CD4-positive, alpha-beta T cell treated with Interleukin-4 for 4 hours (primary cell): ENCODE results near the gene EPB41L3.

Source experiments
- DNase-seq: peaks from one replicate; pipeline ENCODE4 v3.0.0-alpha.2; 2020

The EPB41L3 gene

DNA sequence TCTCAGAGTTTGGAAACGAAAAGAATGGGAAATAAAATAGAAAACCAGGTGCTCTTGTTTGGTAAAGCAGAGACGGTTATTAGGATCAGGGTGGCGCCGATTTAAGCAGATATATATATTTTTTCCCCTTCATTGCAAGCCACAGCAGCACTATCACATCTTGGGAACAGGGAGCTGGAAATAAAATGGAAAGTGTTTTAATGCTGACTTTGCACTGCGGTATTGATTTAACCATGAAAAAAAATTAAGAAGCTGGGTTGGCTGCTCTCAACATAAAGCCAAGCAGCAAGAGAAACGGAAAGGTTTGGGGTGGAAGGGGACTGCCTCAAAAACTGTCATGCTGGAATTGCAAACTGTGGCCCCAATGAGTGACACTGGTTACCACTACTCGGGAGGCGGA, 145.5 kb downstream of the EPB41L3 start:
- DNase-seq, result no peak

DNA sequence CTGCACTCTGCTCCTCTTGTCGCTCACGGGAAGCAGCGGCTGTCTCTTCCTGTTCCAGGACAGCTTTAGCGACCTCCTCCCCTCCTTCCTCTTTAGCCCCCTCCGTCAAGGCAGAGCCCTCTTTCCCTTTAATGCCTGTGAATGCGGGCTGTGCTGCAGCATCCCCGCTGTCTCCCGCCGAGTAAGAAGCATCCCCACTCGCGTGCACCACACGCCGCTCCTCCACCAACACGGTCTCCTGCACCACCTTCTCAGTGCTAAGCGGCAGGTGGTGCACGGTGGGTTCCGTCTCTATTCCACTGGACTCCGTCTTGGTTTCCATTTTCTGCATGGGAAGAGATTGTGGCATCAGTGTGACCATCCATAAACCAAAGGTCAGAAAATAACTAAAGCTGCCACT, 146.7 kb downstream of the EPB41L3 start:
- DNase-seq, result no peak

DNA sequence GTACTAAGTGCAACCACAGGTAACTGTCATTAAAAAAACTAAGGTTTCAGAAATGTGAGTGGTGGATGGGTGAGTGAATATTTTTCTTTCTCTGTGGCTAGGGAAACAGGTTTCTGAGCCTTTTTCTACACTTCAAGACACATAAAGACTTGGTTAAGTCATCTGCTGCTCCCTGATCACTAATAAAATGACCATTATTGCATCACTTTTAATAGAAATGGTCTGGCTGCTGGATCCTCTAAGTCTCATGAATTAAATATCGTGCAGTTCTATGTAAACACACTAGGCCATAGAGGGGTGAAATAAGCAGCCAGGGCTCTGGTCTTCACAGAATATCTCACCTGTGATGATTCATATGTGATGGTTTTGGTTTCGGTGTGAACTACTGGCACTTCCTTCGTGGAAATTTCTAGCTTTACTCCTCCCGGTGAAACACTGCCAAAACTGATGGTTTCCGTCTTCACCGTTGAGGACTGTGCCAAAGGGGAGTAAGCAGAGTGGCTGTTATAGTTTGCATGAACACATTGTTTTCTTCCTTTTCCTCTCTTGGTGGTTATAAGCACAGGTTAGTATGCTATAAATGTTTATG, 147.8 kb downstream of the EPB41L3 start:
- DNase-seq, result no peak

- no peak for DNase-seq
Observed at GRCh38 chr18:5393779-5394178, 150.0 kb downstream of the EPB41L3 start.

GRCh38 chr18:5391409-5391808, 152.4 kb downstream of the EPB41L3 start:
- DNase-seq, result no peak

GRCh38 chr18:5389356-5389755, 154.4 kb downstream of the EPB41L3 start:
- no peak for DNase-seq

- no peak for DNase-seq
Observed at GRCh38 chr18:5388896-5389295, 154.9 kb downstream of the EPB41L3 start.

DNA sequence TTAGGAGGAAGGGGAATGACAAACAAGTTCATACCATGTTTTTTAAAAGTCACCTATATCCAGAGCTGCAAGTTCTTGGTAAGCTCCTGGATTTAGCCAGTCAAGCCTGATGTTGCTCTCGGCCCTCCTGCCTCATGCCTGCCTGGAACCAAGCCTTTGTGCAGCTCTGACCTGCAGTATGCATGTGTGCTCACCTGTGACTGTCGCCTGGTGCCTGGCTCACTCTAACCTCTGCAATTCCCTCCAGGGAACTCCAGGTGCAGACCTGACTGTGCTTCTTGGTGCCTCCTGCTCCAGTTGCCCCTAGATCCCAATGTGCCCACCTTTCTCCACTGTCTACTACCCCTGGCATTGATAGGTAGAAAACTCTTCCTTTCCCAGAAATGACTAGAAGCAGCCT, 163.2 kb downstream of the EPB41L3 start:
- no peak for DNase-seq

DNA sequence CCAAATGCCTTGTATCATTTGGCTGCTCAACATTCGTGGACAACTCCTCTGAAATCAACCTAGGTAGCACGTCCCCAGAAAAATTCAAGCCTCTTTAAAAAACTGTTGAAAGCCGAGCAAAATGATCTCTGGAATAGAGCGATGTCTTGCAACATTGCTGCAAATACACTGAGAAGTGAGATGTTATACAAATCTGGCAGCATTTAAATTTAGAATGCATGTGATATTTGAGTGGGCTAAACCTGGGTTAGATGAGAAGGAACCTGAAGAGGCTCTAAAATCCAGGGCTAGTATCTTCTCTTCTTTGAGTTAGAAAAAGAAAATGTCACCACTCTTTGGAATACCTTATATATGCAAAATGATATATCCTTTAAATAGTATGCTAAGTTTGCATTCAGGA, 166.8 kb downstream of the EPB41L3 start:
- DNase-seq, result no peak

- DNase-seq, result no peak
Observed at GRCh38 chr18:5370332-5370731, 173.5 kb downstream of the EPB41L3 start.

DNA sequence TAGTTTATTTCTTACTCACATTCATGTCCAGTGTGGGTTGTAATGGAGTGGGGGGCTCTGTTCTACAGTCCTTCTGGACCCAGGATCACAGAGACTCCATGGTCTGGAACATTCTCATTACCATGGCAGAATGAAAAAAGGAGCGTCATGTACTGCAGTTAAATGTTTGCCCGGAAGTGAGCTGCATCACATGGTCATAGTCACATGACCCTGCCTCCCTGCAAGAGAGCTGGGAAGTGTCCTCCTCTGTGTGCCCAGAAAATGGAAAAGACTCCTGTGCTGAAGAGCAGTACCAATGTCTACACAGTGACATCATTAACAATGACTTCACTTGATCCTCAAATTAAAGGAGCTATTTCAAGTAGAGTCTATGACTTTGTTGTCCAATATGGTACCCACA, 174.3 kb downstream of the EPB41L3 start:
- DNase-seq, result no peak

DNA sequence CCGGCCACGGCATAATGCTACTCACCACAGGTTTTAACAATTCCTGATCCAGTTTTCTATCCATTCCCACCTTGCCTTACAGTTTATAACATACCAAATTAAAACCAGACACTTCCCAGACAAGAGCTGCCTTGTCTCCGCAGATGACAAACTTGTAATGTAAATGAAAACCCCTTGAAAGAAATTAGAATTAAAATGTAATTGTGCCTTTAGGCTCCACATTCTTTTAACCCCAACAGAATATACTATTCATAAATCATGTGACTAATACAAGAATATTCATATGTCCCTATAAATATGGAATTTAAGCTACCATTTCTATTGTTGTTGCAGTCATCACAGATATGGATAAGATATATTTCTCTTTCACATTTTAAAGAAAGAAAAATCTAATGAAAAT, 178.4 kb downstream of the EPB41L3 start:
- no peak for DNase-seq

GRCh38 chr18:5350636-5351035, 193.2 kb downstream of the EPB41L3 start:
- no peak for DNase-seq
